ENCODE measurements around the gene APOBEC3C.
"Not testable (repeated sequence)": the region's sequence is repeated elsewhere in the genome, so short reads cannot be mapped to it uniquely, and the experiment has no call there.

Gene APOBEC3C

DNA sequence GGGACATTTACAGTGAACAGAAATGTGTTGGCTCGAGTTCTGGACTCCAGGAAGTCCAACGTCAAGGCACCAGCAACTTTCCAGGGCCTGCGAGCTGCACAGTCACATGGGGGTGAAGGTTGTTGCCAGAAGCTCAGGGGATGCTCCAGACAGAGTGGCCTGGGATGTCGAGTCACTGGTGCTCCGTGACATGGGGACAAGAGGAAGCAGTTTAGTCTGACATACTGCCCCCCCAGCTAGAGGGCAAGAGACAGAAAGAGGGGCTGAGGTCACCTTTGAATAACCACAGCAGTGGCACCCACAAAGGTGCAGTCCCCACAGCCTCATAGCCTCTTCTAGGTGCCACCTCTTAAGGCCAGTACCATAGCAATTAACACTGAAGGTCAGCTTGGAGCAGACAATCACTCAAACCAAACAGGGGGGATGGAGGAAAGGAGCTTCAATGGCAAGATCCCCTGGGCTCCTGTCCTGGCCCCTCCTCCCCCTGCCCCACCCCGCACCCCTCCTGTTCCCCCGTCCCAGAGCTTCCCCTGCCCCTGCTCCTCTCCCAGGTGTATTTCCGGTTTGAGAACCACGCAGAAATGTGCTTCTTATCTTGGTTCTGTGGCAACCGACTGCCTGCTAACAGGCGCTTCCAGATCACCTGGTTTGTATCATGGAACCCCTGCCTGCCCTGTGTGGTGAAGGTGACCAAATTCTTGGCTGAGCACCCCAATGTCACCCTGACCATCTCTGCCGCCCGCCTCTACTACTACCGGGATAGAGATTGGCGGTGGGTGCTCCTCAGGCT is 10.7 kb downstream of the APOBEC3C start:
- H3K27ac Mint-ChIP-seq, result peak overlapping the region; percentile 62
- H3K4me1 Mint-ChIP-seq (ENCODE audit: low read depth), result peaks cover 45% of the 10 kb centered on the region
- no peaks in the 10 kb centered on the region for H3K27me3 Mint-ChIP-seq (ENCODE audit: low read depth)
- peak overlapping the region; percentile 63 for H3K4me3 Mint-ChIP-seq
- no peak for DNase-seq (ENCODE audit: low spot score)
- H3K36me3 Mint-ChIP-seq (ENCODE audit: low read depth), result peaks cover 35% of the 10 kb centered on the region
- no peaks in the 10 kb centered on the region for H3K9me3 Mint-ChIP-seq

DNA sequence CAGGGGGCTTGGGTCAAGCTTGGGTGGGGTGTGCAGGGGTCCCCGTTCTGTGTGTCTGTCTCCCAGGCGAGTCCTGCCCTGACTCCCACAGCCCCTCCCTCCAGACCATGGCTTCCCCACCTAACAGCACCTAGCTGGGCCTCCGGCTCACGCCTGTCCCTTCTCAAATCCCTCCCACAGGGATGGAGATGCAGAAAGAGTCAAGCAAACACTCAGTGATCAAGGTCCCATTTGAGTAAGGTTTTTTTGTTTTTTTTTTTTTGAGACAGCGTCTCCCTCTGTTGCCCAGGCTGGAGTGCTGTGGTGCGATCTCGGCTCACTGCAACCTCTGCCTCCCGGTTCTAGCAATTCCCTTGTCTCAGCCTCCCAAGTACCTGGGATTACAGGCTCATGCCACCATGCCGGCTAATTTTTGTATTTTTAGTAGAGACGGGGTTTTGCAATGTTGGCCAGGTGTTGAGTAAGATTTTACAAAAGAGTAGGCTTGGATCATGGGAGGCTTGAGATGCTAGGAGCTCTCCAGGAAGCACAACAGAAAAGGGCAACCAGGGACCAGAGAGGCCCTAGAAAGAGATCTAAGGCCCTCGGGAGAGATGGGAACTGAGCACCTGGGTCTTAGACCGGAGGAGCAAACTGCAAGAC is 12.6 kb downstream of the APOBEC3C start:
- DNase-seq (ENCODE audit: low spot score), result no peak
- H3K27me3 Mint-ChIP-seq (ENCODE audit: low read depth), result no peaks in the 10 kb centered on the region
- H3K4me3 Mint-ChIP-seq, result no peak overlapping the region
- no peaks in the 10 kb centered on the region for H3K9me3 Mint-ChIP-seq
- peaks cover 39% of the 10 kb centered on the region for H3K4me1 Mint-ChIP-seq (ENCODE audit: low read depth)
- H3K36me3 Mint-ChIP-seq (ENCODE audit: low read depth), result peaks cover 35% of the 10 kb centered on the region
- H3K27ac Mint-ChIP-seq, result peak overlapping the region; percentile 49

DNA sequence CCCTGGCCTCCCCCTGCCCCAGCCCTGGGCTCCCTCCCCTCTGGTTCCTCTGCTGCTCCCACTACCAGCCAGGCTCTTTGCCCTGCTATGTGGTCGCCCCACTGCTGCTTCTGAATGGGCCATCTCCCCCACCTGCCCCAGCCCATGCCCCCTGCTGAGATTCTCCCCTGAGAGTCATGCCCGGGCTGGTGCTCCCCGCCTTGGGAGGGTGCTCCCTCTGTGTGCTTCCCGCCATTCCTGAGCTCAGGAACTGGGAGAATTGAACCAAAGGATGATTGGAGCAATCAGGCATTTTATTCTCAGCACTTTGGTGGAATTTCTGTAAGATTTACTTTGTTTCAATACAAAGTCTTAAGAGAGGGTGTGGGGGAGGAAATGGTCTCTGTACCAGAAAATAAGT is 13.7 kb downstream of the APOBEC3C start:
- H3K27ac Mint-ChIP-seq, result peak overlapping the region; percentile 49
- no peaks in the 10 kb centered on the region for H3K9me3 Mint-ChIP-seq
- H3K27me3 Mint-ChIP-seq (ENCODE audit: low read depth), result no peaks in the 10 kb centered on the region
- peaks cover 30% of the 10 kb centered on the region for H3K36me3 Mint-ChIP-seq (ENCODE audit: low read depth)
- no peak overlapping the region for H3K4me3 Mint-ChIP-seq
- DNase-seq (ENCODE audit: low spot score), result no peak
- peaks cover 29% of the 10 kb centered on the region for H3K4me1 Mint-ChIP-seq (ENCODE audit: low read depth)

DNA sequence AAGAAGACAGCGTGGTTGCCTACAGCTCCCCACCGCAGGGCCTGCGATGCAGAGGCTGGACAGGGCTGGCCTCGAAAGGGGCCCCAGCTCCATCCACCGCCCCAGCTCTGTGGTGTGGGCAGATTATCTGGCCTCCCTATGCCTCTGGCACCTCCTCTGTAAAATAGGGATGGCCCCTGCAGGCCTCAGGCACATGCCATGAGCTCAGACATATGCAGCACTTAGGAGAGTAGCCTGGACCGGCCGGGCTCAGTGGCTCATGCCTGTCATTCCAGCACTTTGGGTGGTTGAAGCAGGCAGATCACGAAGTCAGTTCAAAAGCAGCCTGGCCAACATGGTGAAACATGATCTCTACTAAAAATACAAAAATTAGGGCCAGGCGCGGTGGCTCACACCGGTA is 14.2 kb downstream of the APOBEC3C start:
- no peak overlapping the region for H3K27ac Mint-ChIP-seq
- H3K36me3 Mint-ChIP-seq (ENCODE audit: low read depth), result peaks cover 34% of the 10 kb centered on the region
- no peaks in the 10 kb centered on the region for H3K27me3 Mint-ChIP-seq (ENCODE audit: low read depth)
- no peak overlapping the region for H3K4me3 Mint-ChIP-seq
- DNase-seq (ENCODE audit: low spot score), result no peak
- no peaks in the 10 kb centered on the region for H3K9me3 Mint-ChIP-seq
- H3K4me1 Mint-ChIP-seq (ENCODE audit: low read depth), result peaks cover 28% of the 10 kb centered on the region

DNA sequence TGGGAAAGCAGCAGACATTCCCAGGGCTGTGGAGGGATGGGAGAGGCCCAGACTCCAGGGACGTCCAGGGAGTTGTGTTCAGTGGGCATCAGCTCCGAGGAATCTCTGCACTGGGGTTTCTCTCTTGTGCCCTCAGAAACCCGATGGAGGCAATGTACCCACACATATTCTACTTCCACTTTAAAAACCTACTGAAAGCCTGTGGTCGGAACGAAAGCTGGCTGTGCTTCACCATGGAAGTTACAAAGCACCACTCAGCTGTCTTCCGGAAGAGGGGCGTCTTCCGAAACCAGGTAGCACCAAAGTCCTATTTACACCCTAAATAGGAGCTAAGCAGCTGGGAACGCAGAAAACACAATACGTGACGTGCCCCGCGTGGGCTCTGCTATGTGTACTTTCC is 15.2 kb downstream of the APOBEC3C start:
- Mint-ChIP-seq H3K27me3 (ENCODE audit: low read depth) (no peaks in the 10 kb centered on the region), H3K4me1 (ENCODE audit: low read depth) (peaks cover 23% of the 10 kb centered on the region), H3K9me3 (no peaks in the 10 kb centered on the region), H3K4me3 (no peak overlapping the region), H3K27ac (no peak overlapping the region), H3K36me3 (ENCODE audit: low read depth) (peaks cover 32% of the 10 kb centered on the region)
- no peak for DNase-seq (ENCODE audit: low spot score)

DNA sequence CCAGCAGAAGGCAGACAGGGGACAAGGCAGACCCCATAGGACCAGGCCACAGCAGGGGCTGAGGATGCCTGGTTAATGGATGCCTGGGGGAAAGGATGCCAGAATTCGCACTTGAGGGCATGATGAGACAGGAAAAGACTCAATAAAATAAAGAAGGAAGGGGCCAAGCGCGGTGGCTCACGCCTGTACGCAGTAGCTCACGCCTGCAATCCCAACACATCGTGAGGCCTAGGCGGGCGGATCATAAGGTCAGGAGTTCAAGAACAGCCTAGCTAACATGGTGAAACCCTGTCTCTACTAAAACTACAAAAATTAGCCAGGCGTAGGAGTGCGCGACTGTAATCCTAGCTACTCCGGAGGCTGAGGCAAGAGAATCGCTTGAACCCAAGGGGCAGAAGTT is 16.6 kb downstream of the APOBEC3C start:
- Mint-ChIP-seq H3K9me3 (no peaks in the 10 kb centered on the region), H3K27ac (no peak overlapping the region), H3K27me3 (ENCODE audit: low read depth) (no peaks in the 10 kb centered on the region), H3K36me3 (ENCODE audit: low read depth) (peaks cover 21% of the 10 kb centered on the region), H3K4me1 (ENCODE audit: low read depth) (peaks cover 11% of the 10 kb centered on the region), H3K4me3 (no peak overlapping the region)
- DNase-seq (ENCODE audit: low spot score), result no peak

DNA sequence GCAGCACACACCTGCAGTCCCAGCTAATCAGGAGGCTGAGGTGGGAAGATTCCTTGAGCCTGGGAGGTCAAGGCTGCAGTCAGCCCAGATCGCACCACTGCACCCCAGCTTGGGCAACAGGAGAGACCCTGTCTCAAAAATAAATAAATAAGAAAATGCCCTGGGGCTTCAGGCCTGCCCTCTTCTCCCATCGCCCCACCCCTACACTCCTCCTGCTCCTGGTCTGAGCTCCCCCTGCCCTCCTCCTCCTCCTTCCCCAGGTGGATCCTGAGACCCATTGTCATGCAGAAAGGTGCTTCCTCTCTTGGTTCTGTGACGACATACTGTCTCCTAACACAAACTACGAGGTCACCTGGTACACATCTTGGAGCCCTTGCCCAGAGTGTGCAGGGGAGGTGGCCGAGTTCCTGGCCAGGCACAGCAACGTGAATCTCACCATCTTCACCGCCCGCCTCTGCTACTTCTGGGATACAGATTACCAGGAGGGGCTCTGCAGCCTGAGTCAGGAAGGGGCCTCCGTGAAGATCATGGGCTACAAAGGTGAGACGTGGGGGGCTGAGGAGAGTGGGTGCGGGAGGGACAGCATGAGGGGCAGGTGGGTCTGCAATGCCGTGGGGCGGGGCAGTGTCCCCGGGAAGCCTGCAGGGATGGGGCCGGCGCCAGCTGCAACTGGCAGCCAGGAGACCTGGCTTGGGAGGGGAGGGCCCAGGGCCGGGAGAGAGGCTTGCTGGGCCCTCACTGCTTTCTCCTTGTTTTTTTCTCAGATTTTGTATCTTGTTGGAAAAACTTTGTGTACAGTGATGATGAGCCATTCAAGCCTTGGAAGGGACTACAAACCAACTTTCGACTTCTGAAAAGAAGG is 17.6 kb downstream of the APOBEC3C start:
- H3K9me3 Mint-ChIP-seq; H3K27me3 Mint-ChIP-seq (ENCODE audit: low read depth); H3K4me1 Mint-ChIP-seq (ENCODE audit: low read depth); DNase-seq (ENCODE audit: low spot score); H3K4me3 Mint-ChIP-seq; H3K27ac Mint-ChIP-seq: not testable (repeated sequence)
- peaks cover 16% of the 10 kb centered on the region for H3K36me3 Mint-ChIP-seq (ENCODE audit: low read depth)

DNA sequence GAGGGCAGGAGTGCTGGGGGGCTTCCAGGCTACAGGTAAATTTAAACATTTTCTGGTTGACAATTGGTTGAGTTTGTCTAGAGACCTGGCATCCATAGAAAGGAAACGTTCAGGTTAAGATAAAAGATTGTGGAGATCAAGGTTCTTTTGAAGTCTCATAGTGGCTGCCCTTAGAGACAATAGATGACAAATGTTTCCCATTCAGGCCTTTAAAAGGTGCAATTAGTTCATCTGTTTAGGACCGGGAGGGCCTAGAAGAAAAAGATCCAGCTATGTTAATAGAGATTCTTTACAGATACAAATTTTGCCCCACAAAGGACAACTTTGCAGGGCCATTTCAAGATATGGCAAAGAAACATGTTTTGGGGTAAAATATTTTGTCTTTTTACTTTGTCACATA is 23.0 kb downstream of the APOBEC3C start:
- DNase-seq (ENCODE audit: low spot score); H3K9me3 Mint-ChIP-seq; H3K4me3 Mint-ChIP-seq; H3K27me3 Mint-ChIP-seq (ENCODE audit: low read depth); H3K27ac Mint-ChIP-seq: not testable (repeated sequence)
- Mint-ChIP-seq H3K36me3 (ENCODE audit: low read depth) (peaks cover 14% of the 10 kb centered on the region), H3K4me1 (ENCODE audit: low read depth) (peaks cover 15% of the 10 kb centered on the region)

DNA sequence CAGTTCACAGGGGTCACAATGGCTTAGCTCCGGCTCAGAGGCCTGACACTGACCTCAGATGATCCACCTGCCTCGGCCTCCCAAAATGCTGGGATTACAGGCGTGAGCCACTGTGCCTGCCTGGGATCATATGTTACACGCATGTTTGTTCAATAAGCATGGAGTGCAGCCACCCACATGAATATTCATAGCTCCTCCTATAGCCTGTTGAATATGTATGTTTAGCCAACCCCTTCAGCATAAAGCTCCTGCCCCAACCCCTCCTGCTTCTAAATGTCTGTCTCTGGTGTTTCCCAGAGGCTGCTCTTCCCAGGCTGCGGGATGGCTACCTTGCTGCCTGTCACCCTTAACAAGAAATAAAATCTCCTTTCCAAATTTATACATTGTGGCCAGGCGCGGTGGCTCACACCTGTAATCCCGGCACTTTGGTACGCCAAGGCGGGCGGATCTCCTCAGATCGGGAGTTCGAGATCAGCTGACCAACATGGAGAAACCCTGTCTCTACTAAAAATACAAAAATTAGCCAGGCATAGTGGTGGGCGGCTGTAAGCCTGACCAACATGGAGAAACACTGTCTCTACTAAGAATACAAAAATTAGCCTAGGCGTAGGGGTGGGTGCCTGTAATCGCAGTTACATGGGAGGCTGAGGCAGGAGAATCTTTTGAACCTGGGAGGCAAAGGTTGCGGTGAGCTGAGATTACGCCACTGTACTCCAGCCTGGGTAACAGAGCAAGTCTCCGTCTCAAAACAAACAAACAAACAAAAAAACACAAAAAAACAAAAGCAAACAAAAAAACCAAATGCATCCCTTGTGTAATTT is 25.5 kb downstream of the APOBEC3C start:
- no peaks in the 10 kb centered on the region for H3K27me3 Mint-ChIP-seq (ENCODE audit: low read depth)
- no peaks in the 10 kb centered on the region for H3K9me3 Mint-ChIP-seq
- DNase-seq (ENCODE audit: low spot score), result no peak
- H3K4me1 Mint-ChIP-seq (ENCODE audit: low read depth), result peaks cover 15% of the 10 kb centered on the region
- peak overlapping the region; percentile 76 for H3K27ac Mint-ChIP-seq
- peaks cover 4% of the 10 kb centered on the region for H3K36me3 Mint-ChIP-seq (ENCODE audit: low read depth)
- H3K4me3 Mint-ChIP-seq, result peak overlapping the region; percentile 92

DNA sequence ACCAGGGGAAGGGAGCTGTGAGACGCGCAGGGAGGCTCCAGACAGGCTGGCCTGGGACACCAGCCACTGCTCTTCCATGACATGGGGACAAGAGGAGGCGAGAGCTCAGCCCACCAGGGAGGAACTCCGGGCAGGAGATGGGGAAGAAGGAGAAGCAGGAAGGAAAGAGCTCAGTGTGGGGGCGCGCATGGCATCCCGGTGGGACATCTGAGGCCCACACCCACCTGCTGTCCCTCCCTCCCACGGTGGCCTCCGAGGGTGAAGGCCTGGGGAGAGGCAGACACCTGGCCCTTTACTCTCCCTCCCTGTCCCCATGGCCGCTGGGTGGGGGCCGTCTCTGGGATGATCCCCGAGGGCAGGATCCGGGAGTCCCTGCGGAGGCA is 26.1 kb downstream of the APOBEC3C start:
- not testable (repeated sequence) for DNase-seq (ENCODE audit: low spot score); H3K27me3 Mint-ChIP-seq (ENCODE audit: low read depth); H3K9me3 Mint-ChIP-seq; H3K36me3 Mint-ChIP-seq (ENCODE audit: low read depth)
- Mint-ChIP-seq H3K27ac (peak overlapping the region; percentile 76), H3K4me3 (peak overlapping the region; percentile 92), H3K4me1 (ENCODE audit: low read depth) (peaks cover 15% of the 10 kb centered on the region)

DNA sequence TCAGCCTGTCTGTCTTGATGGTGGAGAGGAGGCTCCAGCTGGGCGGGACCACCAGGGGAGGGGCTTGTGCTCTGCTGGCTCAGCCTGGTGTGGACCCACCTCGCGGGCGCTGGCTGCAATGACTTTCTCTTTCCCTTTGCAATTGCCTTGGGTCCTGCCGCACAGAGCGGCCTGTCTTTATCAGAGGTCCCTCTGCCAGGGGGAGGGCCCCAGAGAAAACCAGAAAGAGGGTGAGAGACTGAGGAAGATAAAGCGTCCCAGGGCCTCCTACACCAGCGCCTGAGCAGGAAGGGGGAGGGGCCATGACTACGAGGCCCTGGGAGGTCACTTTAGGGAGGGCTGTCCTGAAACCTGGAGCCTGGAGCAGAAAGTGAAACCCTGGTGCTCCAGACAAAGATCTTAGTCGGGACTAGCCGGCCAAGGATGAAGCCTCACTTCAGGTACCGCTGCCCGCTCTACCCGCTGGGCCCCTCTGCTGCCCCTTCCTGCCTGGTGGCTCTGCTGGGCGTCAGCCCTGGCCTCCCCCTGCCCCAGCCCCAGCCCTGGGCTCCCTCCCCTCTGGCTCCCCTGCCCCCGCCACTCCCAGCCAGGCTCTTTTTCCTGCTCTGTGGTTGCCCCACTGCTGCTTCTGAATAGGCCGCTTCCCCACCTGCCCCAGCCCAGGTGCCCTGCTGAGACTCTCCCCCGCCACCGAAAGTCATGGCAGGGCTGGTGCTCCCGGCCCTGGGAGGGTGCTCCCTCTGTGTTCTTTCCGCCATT is 26.7 kb downstream of the APOBEC3C start, which contains the start of gene APOBEC3F:
APOBEC3F (plus strand) TSS at position 327 of the 759 bp plus-strand sequence; CDS start at position 424, 97 bp downstream.
- not testable (repeated sequence) for H3K9me3 Mint-ChIP-seq; H3K27me3 Mint-ChIP-seq (ENCODE audit: low read depth)
- Mint-ChIP-seq H3K27ac (peak within 1 kb of the TSS; percentile 86), H3K4me1 (ENCODE audit: low read depth) (peaks cover 15% of the 10 kb centered on the region), H3K36me3 (ENCODE audit: low read depth) (peaks cover 12% of the 10 kb centered on the region), H3K4me3 (peak within 1 kb of the TSS; percentile 92)
- DNase-seq (ENCODE audit: low spot score), result peak; percentile 67

DNA sequence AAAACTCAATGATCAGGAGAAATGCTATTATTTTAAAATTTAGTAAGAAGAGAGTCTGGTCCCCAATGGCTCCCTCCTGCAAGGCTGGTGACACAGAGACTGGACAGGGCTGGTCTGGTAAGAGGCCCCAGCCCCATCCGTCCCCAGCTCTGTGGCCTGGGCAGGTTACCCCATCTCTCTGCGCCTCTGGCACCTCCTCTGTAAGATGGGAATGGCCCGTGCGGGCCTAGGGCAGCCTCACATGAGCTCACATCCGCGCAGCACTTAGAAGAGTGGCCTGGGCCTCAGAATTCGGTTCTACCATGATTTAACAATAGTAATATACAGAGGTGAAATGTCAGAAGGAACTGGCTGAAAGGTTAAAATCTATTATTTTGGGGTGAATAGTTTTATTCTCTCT is 27.9 kb downstream of the APOBEC3C start:
- DNase-seq (ENCODE audit: low spot score), result no peak
- peak overlapping the region; percentile 92 for H3K4me3 Mint-ChIP-seq
- H3K9me3 Mint-ChIP-seq, result no peaks in the 10 kb centered on the region
- peaks cover 14% of the 10 kb centered on the region for H3K4me1 Mint-ChIP-seq (ENCODE audit: low read depth)
- peak overlapping the region; percentile 36 for H3K27ac Mint-ChIP-seq
- peaks cover 14% of the 10 kb centered on the region for H3K36me3 Mint-ChIP-seq (ENCODE audit: low read depth)
- H3K27me3 Mint-ChIP-seq (ENCODE audit: low read depth), result no peaks in the 10 kb centered on the region

DNA sequence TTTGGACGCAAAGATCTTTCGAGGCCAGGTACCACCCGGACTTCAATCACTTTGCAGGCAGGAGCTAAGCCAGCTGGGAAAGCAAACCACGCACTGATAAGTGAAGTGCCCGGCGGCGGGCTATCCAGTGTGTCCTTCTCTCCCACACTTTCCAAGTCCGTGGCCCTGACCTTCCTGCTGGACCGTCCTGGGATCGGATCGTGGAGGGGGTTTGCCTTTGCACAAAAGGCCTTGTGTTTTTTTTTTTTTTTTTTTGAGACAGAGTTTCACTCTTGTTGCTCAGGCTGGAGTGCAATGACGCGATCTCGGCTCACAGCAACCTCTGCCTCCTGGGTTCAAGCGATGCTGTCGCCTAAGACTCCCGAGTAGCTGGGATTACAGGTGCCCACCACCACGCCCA is 29.0 kb downstream of the APOBEC3C start:
- not testable (repeated sequence) for H3K27ac Mint-ChIP-seq, H3K4me3 Mint-ChIP-seq

More for the DNA sequence above, 29.0 kb downstream of the APOBEC3C start:
- Mint-ChIP-seq H3K4me1 (ENCODE audit: low read depth) (peaks cover 10% of the 10 kb centered on the region), H3K36me3 (ENCODE audit: low read depth) (peaks cover 16% of the 10 kb centered on the region)
- not testable (repeated sequence) for H3K9me3 Mint-ChIP-seq; DNase-seq (ENCODE audit: low spot score); H3K27me3 Mint-ChIP-seq (ENCODE audit: low read depth)

Measured in T-helper 2 cell treated with Interferon-gamma antibody and Interleukin-4, amounts not matched to agents 5 μg/mL and 100 μg/mL, for 36 hours (primary cell).